Astrocyte (in vitro differentiated cells and primary cell): ENCODE measurements around the gene CDKAL1.

Experiments used
- CTCF ChIP-seq: IDR thresholded peaks from 2 replicates; pipeline ENCODE4 v1.5.1; 2011; ENCODE audit warnings: low read depth, mild to moderate bottlenecking, inconsistent platforms, low read length, moderate library complexity; ENCODE audit not compliant: insufficient read depth
- EZH2 ChIP-seq: IDR thresholded peaks from 2 replicates; pipeline ENCODE4 v1.6.1; 2012; ENCODE audit warnings: mild to moderate bottlenecking, low read length, inconsistent platforms; ENCODE audit not compliant: insufficient read depth

DNA sequence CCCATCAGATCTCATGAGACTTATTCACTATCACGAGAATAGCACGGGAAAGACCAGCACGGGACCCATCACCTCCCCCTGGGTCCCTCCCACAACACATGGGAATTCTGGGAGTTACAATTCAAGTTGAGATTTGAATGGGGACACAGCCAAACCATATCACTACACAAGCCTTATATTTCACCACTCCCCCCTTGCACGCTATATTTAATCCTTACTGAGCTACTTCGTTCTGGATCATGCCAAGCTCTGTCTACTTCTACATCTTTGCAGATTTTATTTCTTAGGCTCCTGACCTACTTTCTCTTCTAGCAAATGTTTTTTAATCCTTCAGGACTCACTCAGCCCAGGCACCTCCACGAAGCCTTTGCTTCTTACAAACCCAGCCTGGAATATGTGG, 606.7 kb downstream of the CDKAL1 start:
- TF ChIP-seq CTCF (no peak), EZH2 (no peak)
